WTC11 (cell line): ENCODE data around the gene NUP93.

Experiments
- ATF1 ChIP-seq: sonication (generic); formaldehyde crosslinking; IDR thresholded peaks from 2 replicates; pipeline ENCODE4 v1.8.1; 2023; ENCODE audit warnings: mild to moderate bottlenecking, moderate library complexity, missing genetic modification reagents
- FOXJ3 ChIP-seq: sonication (generic); formaldehyde crosslinking; IDR thresholded peaks from 2 replicates; pipeline ENCODE4 v1.9.0; 2021; ENCODE audit warnings: missing genetic modification reagents, mild to moderate bottlenecking, borderline replicate concordance
- SMAD3 ChIP-seq: sonication (generic); formaldehyde crosslinking; IDR thresholded peaks from 2 replicates; pipeline ENCODE4 v1.8.0; 2022; ENCODE audit warnings: missing genetic modification reagents, mild to moderate bottlenecking, borderline replicate concordance
- TEAD1 ChIP-seq: sonication (generic); formaldehyde crosslinking; IDR thresholded peaks from 2 replicates; pipeline ENCODE4 v1.8.0; 2022; ENCODE audit warnings: mild to moderate bottlenecking, missing genetic modification reagents
- TF ChIP-seq, protein P1 (sequence below): sonication (generic); formaldehyde crosslinking; IDR thresholded peaks from 2 replicates; pipeline ENCODE4 v1.8.1; 2023; ENCODE audit warnings: mild to moderate bottlenecking, missing genetic modification reagents
- TF ChIP-seq, protein P2 (sequence below): fragments of 200-600 bp; IDR thresholded peaks from 2 replicates; pipeline ENCODE4 v1.8.0; 2022; ENCODE audit warnings: antibody characterized with exemption
- TF ChIP-seq, protein P3 (sequence below): sonication (generic); formaldehyde crosslinking; IDR thresholded peaks from 2 replicates; pipeline ENCODE4 v1.8.0; 2022; ENCODE audit warnings: mild to moderate bottlenecking, missing genetic modification reagents

DNA sequence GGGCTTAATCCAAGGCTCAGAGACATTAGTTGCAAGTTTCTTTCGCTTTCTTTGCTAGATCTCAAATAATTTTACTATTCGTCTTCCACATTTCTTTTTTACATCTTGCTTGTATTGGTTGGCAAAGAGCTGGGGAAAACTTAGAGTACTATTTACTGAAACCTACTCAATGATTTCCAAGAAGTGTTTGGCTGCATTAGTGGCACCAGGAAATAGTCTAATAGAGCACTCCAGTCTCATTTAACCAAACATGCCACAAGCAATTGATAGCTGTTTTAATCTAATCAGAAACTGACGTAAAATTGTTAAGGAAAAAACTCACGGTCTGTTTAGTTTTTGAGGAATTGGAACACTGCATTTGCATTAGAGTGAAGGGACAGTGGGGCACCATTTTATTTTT lies 29.0 kb downstream of the NUP93 start:
- TF ChIP-seq ATF1 (CRISPR knock-in tag), result no peak
- TF ChIP-seq, protein P1, sequence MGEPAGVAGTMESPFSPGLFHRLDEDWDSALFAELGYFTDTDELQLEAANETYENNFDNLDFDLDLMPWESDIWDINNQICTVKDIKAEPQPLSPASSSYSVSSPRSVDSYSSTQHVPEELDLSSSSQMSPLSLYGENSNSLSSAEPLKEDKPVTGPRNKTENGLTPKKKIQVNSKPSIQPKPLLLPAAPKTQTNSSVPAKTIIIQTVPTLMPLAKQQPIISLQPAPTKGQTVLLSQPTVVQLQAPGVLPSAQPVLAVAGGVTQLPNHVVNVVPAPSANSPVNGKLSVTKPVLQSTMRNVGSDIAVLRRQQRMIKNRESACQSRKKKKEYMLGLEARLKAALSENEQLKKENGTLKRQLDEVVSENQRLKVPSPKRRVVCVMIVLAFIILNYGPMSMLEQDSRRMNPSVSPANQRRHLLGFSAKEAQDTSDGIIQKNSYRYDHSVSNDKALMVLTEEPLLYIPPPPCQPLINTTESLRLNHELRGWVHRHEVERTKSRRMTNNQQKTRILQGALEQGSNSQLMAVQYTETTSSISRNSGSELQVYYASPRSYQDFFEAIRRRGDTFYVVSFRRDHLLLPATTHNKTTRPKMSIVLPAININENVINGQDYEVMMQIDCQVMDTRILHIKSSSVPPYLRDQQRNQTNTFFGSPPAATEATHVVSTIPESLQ (CRISPR knock-in tag), result no peak
- TF ChIP-seq SMAD3 (CRISPR knock-in tag), result no peak
- TF ChIP-seq, protein P2, sequence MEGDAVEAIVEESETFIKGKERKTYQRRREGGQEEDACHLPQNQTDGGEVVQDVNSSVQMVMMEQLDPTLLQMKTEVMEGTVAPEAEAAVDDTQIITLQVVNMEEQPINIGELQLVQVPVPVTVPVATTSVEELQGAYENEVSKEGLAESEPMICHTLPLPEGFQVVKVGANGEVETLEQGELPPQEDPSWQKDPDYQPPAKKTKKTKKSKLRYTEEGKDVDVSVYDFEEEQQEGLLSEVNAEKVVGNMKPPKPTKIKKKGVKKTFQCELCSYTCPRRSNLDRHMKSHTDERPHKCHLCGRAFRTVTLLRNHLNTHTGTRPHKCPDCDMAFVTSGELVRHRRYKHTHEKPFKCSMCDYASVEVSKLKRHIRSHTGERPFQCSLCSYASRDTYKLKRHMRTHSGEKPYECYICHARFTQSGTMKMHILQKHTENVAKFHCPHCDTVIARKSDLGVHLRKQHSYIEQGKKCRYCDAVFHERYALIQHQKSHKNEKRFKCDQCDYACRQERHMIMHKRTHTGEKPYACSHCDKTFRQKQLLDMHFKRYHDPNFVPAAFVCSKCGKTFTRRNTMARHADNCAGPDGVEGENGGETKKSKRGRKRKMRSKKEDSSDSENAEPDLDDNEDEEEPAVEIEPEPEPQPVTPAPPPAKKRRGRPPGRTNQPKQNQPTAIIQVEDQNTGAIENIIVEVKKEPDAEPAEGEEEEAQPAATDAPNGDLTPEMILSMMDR, result no peak
- TF ChIP-seq, protein P3, sequence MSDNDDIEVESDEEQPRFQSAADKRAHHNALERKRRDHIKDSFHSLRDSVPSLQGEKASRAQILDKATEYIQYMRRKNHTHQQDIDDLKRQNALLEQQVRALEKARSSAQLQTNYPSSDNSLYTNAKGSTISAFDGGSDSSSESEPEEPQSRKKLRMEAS (CRISPR knock-in tag), result no peak
- no peak for TF ChIP-seq TEAD1 (CRISPR knock-in tag)
- TF ChIP-seq FOXJ3, result no peak
